ENCODE measurements around the gene EPB41L4B. TPM values are rescaled to one million over a fixed set of nuclear protein-coding genes. Genes with fewer than 3 reads are reported as not detected.

Gene EPB41L4B
- total RNA-seq, 1 experiment from 2014 or later: 20.2 TPM

DNA sequence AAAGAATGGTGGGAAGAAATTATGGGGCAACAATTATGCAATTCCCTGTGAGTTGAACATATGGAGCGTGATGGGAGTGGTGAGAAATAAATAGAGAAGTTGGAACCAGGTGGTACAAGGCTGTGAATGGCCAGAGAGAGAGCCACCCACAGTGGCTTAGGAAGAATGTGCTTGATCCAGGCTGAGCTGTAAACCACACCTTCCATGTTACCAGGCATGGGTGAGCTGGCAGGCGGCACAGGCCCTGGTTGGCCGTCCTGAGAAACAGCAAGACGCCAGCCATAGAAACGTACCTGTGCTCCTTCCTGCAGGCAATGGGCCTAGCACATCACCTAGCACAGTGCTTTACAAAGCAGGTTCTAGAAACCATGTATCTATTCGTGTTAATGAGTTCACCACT lies 74.3 kb downstream of the EPB41L4B start:
- no peak for DNase-seq (ENCODE audit: unreplicated experiment)
- BruUV-seq (replicated peaks): no TSS peak
- no peaks in the 10 kb centered on the region for H3K27me3 Mint-ChIP-seq (ENCODE audit: insufficient read depth, unreplicated experiment)
- TF ChIP-seq, protein P1, sequence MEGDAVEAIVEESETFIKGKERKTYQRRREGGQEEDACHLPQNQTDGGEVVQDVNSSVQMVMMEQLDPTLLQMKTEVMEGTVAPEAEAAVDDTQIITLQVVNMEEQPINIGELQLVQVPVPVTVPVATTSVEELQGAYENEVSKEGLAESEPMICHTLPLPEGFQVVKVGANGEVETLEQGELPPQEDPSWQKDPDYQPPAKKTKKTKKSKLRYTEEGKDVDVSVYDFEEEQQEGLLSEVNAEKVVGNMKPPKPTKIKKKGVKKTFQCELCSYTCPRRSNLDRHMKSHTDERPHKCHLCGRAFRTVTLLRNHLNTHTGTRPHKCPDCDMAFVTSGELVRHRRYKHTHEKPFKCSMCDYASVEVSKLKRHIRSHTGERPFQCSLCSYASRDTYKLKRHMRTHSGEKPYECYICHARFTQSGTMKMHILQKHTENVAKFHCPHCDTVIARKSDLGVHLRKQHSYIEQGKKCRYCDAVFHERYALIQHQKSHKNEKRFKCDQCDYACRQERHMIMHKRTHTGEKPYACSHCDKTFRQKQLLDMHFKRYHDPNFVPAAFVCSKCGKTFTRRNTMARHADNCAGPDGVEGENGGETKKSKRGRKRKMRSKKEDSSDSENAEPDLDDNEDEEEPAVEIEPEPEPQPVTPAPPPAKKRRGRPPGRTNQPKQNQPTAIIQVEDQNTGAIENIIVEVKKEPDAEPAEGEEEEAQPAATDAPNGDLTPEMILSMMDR (IDR thresholded peaks at IDR 0.05; ENCODE audit: unreplicated experiment): no peak
- H3K36me3 Mint-ChIP-seq (ENCODE audit: insufficient read depth, unreplicated experiment): peaks cover 28% of the 10 kb centered on the region
- no peaks in the 10 kb centered on the region for H3K9me3 Mint-ChIP-seq (ENCODE audit: unreplicated experiment)
- H3K27ac Mint-ChIP-seq (ENCODE audit: low read depth, unreplicated experiment): no peak overlapping the region
- intact Hi-C loops (cut with micrococcal nuclease): no loop called here
- POLR2A ChIA-PET: no interaction called here
- H3K4me1 Mint-ChIP-seq (ENCODE audit: insufficient read depth, unreplicated experiment): peaks cover 19% of the 10 kb centered on the region
- CTCF ChIA-PET: interaction anchor here (0.6 to 1.4 kb wide), 2 partner anchors 9 to 60 kb away, joined by 4 read pairs; no protein-coding TSS in a partner anchor
- H3K4me3 Mint-ChIP-seq (ENCODE audit: unreplicated experiment): no peak overlapping the region

DNA sequence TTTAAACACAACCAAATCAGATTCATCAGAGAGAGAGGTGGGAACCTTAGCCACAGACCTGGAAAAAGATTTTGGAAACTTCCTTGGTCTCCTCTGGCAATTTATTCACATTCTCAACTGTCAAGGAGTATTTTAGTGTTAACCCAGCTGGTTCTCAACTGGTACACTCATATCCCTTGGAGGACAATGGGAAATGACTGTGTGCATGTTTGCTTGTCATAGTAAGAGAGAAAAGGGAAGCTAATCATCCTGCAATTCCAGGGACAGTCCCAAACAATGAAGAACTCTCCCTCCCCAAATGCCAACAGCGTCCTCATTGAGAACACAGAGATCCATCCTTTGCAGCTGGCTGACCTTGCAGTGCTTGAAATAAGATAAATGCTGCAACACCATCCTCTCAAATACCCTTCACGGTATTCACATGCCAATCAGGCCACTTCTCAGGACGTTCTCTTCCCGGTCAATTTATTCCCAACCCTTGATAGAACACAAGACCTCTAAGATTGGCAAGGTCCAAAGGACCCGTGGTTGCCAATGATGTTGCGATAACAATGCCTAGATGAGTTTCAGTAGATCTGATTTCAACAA lies 75.5 kb downstream of the EPB41L4B start:
- peaks cover 13% of the 10 kb centered on the region for H3K4me1 Mint-ChIP-seq (ENCODE audit: insufficient read depth, unreplicated experiment)
- CTCF ChIA-PET: interaction anchor here (0.5 to 2.6 kb wide), 21 partner anchors 9 to 1981 kb away, joined by 3 to 11 read pairs (median 3); no protein-coding TSS in a partner anchor
- H3K4me3 Mint-ChIP-seq (ENCODE audit: unreplicated experiment): no peak overlapping the region
- H3K27me3 Mint-ChIP-seq (ENCODE audit: insufficient read depth, unreplicated experiment): no peaks in the 10 kb centered on the region
- POLR2A ChIA-PET: interaction anchor here (0.7 to 0.9 kb wide), 2 partner anchors 13 to 285 kb away, joined by 3 read pairs; no protein-coding TSS in a partner anchor
- DNase-seq (ENCODE audit: unreplicated experiment): no peak
- peaks cover 24% of the 10 kb centered on the region for H3K36me3 Mint-ChIP-seq (ENCODE audit: insufficient read depth, unreplicated experiment)
- BruUV-seq (replicated peaks): no TSS peak
- H3K9me3 Mint-ChIP-seq (ENCODE audit: unreplicated experiment): no peaks in the 10 kb centered on the region
- TF ChIP-seq, protein P1 (IDR thresholded peaks at IDR 0.05; ENCODE audit: unreplicated experiment): no peak
- intact Hi-C loops (cut with micrococcal nuclease): loop anchor here (2.0 kb wide), 1 partner anchor 155 kb away; no protein-coding TSS in a partner anchor
- H3K27ac Mint-ChIP-seq (ENCODE audit: low read depth, unreplicated experiment): no peak overlapping the region

DNA sequence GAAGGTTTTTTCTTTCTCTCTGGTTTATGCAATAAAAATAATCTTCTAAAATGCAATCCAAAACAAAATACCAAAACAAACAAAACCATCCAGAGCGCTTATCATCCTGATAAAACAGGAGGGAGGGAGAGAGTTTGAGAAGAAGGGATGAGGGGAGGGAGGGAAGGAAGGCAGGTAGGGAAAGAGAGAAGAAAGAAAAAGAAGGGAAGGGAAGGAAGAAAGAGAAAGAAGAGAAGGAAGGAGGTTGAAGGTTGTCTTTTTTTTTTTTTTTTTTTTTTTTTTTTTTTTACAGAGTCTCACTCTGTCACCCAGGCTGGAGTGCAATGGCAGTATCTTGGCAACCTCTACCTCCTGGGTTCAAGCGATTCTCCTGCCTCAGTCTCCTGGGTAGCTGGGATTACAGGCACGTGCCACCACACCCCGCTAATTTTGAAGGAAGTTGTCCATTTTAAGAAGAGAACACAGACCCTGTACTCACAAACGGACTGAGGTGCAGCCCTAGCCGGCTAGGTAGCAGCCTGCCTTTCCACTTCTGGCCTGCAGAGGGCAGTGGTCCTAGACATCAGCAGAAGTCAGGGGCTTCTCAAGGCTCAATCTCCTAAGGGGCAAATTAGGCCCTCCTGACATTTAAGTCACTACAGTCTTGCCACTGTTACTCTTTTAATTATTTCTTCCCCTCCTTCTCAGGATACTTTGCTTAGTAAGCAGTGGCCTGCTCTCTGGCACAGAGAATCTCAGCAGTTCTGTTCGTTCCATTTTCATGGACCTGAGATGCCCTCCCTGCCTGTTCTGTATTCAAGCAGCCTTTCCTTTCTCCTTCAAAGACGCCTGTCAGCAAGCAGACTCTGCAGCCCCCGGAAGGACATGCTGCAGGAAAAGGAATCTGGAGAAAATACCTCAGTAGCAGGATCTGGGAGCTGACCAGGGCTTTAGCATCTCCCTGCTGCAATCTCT lies 76.4 kb downstream of the EPB41L4B start:
- no peak overlapping the region for H3K4me3 Mint-ChIP-seq (ENCODE audit: unreplicated experiment)
- POLR2A ChIA-PET: interaction anchor here (0.9 kb wide), 1 partner anchor 12 kb away, joined by 3 read pairs; no protein-coding TSS in a partner anchor
- DNase-seq (ENCODE audit: unreplicated experiment): peak; percentile 73

More for the DNA sequence above, 76.4 kb downstream of the EPB41L4B start:
- H3K9me3 Mint-ChIP-seq (ENCODE audit: unreplicated experiment): no peaks in the 10 kb centered on the region
- H3K4me1 Mint-ChIP-seq (ENCODE audit: insufficient read depth, unreplicated experiment): peaks cover 14% of the 10 kb centered on the region
- TF ChIP-seq, protein P1 (IDR thresholded peaks at IDR 0.05; ENCODE audit: unreplicated experiment): peak; percentile 96
- intact Hi-C loops (cut with micrococcal nuclease): loop anchor here (1.0 to 2.0 kb wide), 2 partner anchors 77 to 156 kb away; partner anchors contain the start of gene EPB41L4B
- H3K27me3 Mint-ChIP-seq (ENCODE audit: insufficient read depth, unreplicated experiment): no peaks in the 10 kb centered on the region
- H3K36me3 Mint-ChIP-seq (ENCODE audit: insufficient read depth, unreplicated experiment): peaks cover 20% of the 10 kb centered on the region
- no peak overlapping the region for H3K27ac Mint-ChIP-seq (ENCODE audit: low read depth, unreplicated experiment)
- BruUV-seq (replicated peaks): no TSS peak
- CTCF ChIA-PET: interaction anchor here (0.6 to 2.6 kb wide), 25 partner anchors 7 to 444 kb away, joined by 3 to 11 read pairs (median 4); no protein-coding TSS in a partner anchor

All from MCF 10A (cell line).